B cell (primary cell): ENCODE data around the gene SHMT2. TPM values are rescaled to one million over a fixed set of nuclear protein-coding genes. Genes with fewer than 3 reads are reported as not detected.

Experiments used
- ATAC-seq: fragments of 200-7000 bp; cut with Tn5 transposase; one replicate; pipeline ENCODE4 v1.10.0; 2021; ENCODE audit warnings: low read depth, mild to moderate bottlenecking, moderate number of reproducible peaks, moderate library complexity
- CTCF ChIA-PET: fragments of 350-600 bp; sonication (Branson Sonifier 250); formaldehyde crosslinking; loops from one replicate; lab custom pipeline; 2021; ENCODE audit warnings: antibody characterized with exemption, inconsistent platforms; lab: Charles Lee
- POLR2A ChIA-PET: fragments of 350-600 bp; sonication (Branson Sonifier 250); formaldehyde crosslinking; loops from one replicate; lab custom pipeline; 2021; ENCODE audit warnings: antibody characterized with exemption; lab: Charles Lee
- DNase-seq: peaks from one replicate; pipeline ENCODE4 v3.0.0; 2013
- H2AFZ ChIP-seq: 2 replicates; pipeline ENCODE4 v1.6.1; 2012; ENCODE audit warnings: mild to moderate bottlenecking, low read depth, low read length; ENCODE audit not compliant: insufficient read depth, poor library complexity, severe bottlenecking
- H3K27ac ChIP-seq, 2 donors: 1 replicate in 1 of 2; 2 replicates in 1 of 2; pipeline ENCODE4 v1.5.1; 2012 to 2013; ENCODE audit warnings: low read length in 2 of 2, mild to moderate bottlenecking in 2 of 2, moderate library complexity in 1 of 2
- H3K27me3 ChIP-seq, 4 experiments: fragments of 200-600 bp in 1 of 4; sonication (generic) in 1 of 4; replicated peaks in 1 of 4; 1 replicate in 2 of 4; 2 replicates in 2 of 4; pipeline versions ENCODE4 v1.6.1 to v1.7.0; 2013 to 2016; ENCODE audit warnings: low read length in 3 of 4, mild to moderate bottlenecking in 2 of 4, mixed read lengths in 1 of 4, moderate library complexity in 1 of 4; ENCODE audit not compliant: insufficient read depth in 4 of 4, control insufficient read depth in 3 of 4; ENCODE audit errors: control extremely low read depth in 1 of 4
- H3K36me3 ChIP-seq, 2 experiments: replicated peaks in 1 of 2; 1 replicate in 1 of 2; 2 replicates in 1 of 2; pipeline versions ENCODE4 v1.6.1 to v1.7.1; 2013; ENCODE audit warnings: low read length in 1 of 2; ENCODE audit not compliant: insufficient read depth in 2 of 2, control insufficient read depth in 1 of 2; ENCODE audit errors: control extremely low read depth in 1 of 2, extremely low read depth in 1 of 2
- H3K4me1 ChIP-seq, 2 donors: fragments of 200-600 bp in 1 of 2; sonication (generic) in 1 of 2; 1 replicate in 1 of 2; 2 replicates in 1 of 2; pipeline versions ENCODE4 v1.5.1 to v1.6.1; 2013 to 2017; ENCODE audit warnings: low read length in 2 of 2; ENCODE audit not compliant: control insufficient read depth in 2 of 2, insufficient read depth in 2 of 2
- H3K4me2 ChIP-seq: replicated peaks from 2 replicates; pipeline ENCODE3; 2012; ENCODE audit warnings: mild to moderate bottlenecking, low read depth, low read length; ENCODE audit not compliant: poor library complexity, severe bottlenecking
- H3K4me3 ChIP-seq, 5 experiments: fragments of 200-600 bp in 1 of 5; sonication (generic) in 1 of 5; 1 replicate in 3 of 5; 2 replicates in 2 of 5; pipeline versions ENCODE4 v1.5.1 to v1.7.0; 2011 to 2016; ENCODE audit warnings: low read length in 4 of 5, mild to moderate bottlenecking in 4 of 5, low read depth in 2 of 5, control low read depth in 1 of 5, moderate library complexity in 1 of 5; ENCODE audit not compliant: insufficient read depth in 1 of 5; ENCODE audit errors: control extremely low read depth in 1 of 5, extremely low read depth in 1 of 5
- H3K79me2 ChIP-seq: fragments of 200-600 bp; sonication (generic); one replicate; pipeline ENCODE4 v1.6.0; 2016; ENCODE audit warnings: low read length; ENCODE audit not compliant: control insufficient read depth, insufficient read depth
- H3K9ac ChIP-seq: fragments of 200-600 bp; sonication (generic); 2 replicates; pipeline ENCODE4 v1.6.1; 2017; ENCODE audit warnings: mild to moderate bottlenecking, low read length, moderate library complexity
- H3K9me3 ChIP-seq, 3 donors: one replicate each; pipeline versions ENCODE4 v1.6.1 to v1.7.1; 2013; ENCODE audit warnings: low read length in 2 of 3; ENCODE audit not compliant: control insufficient read depth in 2 of 3, insufficient read depth in 1 of 3; ENCODE audit errors: control extremely low read depth in 1 of 3
- H4K20me1 ChIP-seq: 2 replicates; pipeline ENCODE4 v1.6.0; 2012; ENCODE audit warnings: mild to moderate bottlenecking, low read length; ENCODE audit not compliant: insufficient read depth, control insufficient read depth, poor library complexity, severe bottlenecking
- H3K27ac Mint-ChIP-seq: one replicate; pipeline ENCODE4 v1.8.0; 2021; ENCODE audit warnings: mixed read lengths
- H3K27me3 Mint-ChIP-seq: one replicate; pipeline ENCODE4 v1.8.0; 2021; ENCODE audit warnings: mixed read lengths
- H3K4me1 Mint-ChIP-seq: one replicate; pipeline ENCODE4 v1.8.0; 2021; ENCODE audit warnings: mixed read lengths
- H3K4me3 Mint-ChIP-seq: one replicate; pipeline ENCODE4 v1.8.0; 2021; ENCODE audit warnings: mixed read lengths
- H3K9me3 Mint-ChIP-seq: one replicate; pipeline ENCODE4 v1.8.0; 2022; ENCODE audit warnings: mixed read lengths; ENCODE audit not compliant: insufficient read depth
- CTCF ChIP-seq: fragments of 200-600 bp; IDR thresholded peaks from one replicate; pipeline ENCODE4 v1.8.0; 2022; ENCODE audit warnings: antibody characterized with exemption, mild to moderate bottlenecking
- EZH2 ChIP-seq: IDR thresholded peaks from 2 replicates; pipeline ENCODE4 v1.6.1; 2012; ENCODE audit warnings: borderline replicate concordance, low read depth, mild to moderate bottlenecking, moderate library complexity, low read length; ENCODE audit not compliant: insufficient read depth, poor library complexity, severe bottlenecking
- WGBS: methylation state at CpG from one replicate; pipeline ENCODE4 v1.1.5; 2013; ENCODE audit warnings: missing lambda C conversion rate; ENCODE audit not compliant: insufficient coverage; 5-methylcytosine and 5-hydroxymethylcytosine counted together
- intact Hi-C: fragments of 100-400 bp; cut with micrococcal nuclease; formaldehyde crosslinking; loops from one replicate; pipeline ENCODE4 v1.10.0; 2022
- polyA plus RNA-seq: library from polyadenylated mRNA; depleted of rRNA; stranded (reverse); fragments of >200 nt; gene quantifications from 2 replicates; pipeline ENCODE4 v1.2.3, GENCODE V29; 2012
- total RNA-seq, 2 donors: library from RNA; stranded (reverse); fragments of 120-200 nt in 1 of 2; gene quantifications; 1 replicate in 1 of 2; 2 replicates in 1 of 2; pipeline versions ENCODE4 v1.2.3 to v1.2.4, GENCODE V29; 2013 to 2022

SHMT2 gene
- total and polyA plus RNA-seq, 2 donors (not counting 1 experiment from before 2014, with no cell fraction given): 166 to 236 TPM

DNA sequence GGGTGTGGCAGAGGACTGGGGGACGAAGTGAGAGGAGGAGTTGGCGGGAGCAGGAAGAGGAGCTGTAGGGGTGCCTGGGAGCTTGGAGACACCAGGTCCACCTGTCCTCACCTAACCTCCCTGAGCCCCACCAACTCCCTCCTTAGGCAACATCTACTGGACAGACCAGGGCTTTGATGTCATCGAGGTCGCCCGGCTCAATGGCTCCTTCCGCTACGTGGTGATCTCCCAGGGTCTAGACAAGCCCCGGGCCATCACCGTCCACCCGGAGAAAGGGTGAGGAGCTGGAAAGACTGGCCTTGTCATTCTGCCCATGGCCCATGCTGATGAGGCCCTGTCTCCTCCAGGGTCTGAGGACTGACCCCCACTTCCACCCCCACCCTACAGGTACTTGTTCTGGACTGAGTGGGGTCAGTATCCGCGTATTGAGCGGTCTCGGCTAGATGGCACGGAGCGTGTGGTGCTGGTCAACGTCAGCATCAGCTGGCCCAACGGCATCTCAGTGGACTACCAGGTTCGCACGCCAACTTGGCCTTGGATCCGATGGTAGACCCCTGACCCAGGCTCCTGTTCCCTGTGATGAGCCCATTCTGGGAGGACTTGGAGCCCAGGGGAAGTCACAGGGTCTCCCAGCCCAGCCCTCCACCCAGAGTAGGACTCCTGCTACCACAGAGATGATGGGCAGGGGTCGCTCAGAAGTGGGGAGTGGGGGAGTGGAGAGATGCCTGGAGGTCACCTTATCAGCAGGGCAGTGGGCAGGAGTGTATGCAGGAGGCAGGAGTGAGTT lies 45.4 kb upstream of the SHMT2 start:
- Mint-ChIP-seq H3K27me3 (no peaks in the 10 kb centered on the region), H3K27ac (no peak overlapping the region), H3K4me1 (peaks cover 5% of the 10 kb centered on the region), H3K9me3 (no peaks in the 10 kb centered on the region), H3K4me3 (no peak overlapping the region)
- TF ChIP-seq EZH2 (no peak), CTCF (no peak)
- H4K20me1 ChIP-seq: no peaks in the 10 kb centered on the region
- no peaks in the 10 kb centered on the region for H3K79me2 ChIP-seq
- H3K27ac ChIP-seq: no peak overlapping the region
- no peak for ATAC-seq
- CTCF ChIA-PET: interaction anchor here (0.8 to 7.5 kb wide), 12 partner anchors 9 to 426 kb away, joined by 3 to 108 read pairs (median 6); partner anchors contain the start of gene LRP1
- no peak overlapping the region for H3K9ac ChIP-seq
- no peak overlapping the region for H3K4me2 ChIP-seq
- no peak overlapping the region for H3K4me3 ChIP-seq
- no peaks in the 10 kb centered on the region for H3K27me3 ChIP-seq
- DNase-seq: no peak
- POLR2A ChIA-PET: no interaction called here
- no peaks in the 10 kb centered on the region for H3K36me3 ChIP-seq
- H3K4me1 ChIP-seq: peaks cover 0 to 6% of the 10 kb centered on the region in 2 donors
- H3K9me3 ChIP-seq: no peaks in the 10 kb centered on the region
- intact Hi-C loops: loop anchor here (1.0 to 2.0 kb wide), 4 partner anchors 60 to 427 kb away; no protein-coding TSS in a partner anchor
- WGBS: 96% methylated on average over 19 of the region's 22 CpGs
- no peak overlapping the region for H2AFZ ChIP-seq

DNA sequence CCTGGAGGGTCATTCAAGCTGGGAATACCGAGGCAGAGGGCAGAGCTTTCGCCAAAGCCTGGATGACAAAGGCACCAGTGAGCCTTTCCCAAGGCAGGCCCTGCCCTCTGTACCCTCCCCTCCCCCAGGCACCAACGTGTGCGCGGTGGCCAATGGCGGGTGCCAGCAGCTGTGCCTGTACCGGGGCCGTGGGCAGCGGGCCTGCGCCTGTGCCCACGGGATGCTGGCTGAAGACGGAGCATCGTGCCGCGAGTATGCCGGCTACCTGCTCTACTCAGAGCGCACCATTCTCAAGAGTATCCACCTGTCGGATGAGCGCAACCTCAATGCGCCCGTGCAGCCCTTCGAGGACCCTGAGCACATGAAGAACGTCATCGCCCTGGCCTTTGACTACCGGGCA lies 44.1 kb upstream of the SHMT2 start:
- H3K4me1 ChIP-seq: peaks cover 0 to 6% of the 10 kb centered on the region in 2 donors
- no peaks in the 10 kb centered on the region for H3K79me2 ChIP-seq
- ATAC-seq (no peak), DNase-seq (no peak)
- TF ChIP-seq CTCF (no peak), EZH2 (no peak)
- H3K4me2 ChIP-seq: no peak overlapping the region
- POLR2A ChIA-PET: no interaction called here
- H3K27ac Mint-ChIP-seq: no peak overlapping the region
- no peaks in the 10 kb centered on the region for H3K27me3 Mint-ChIP-seq
- H3K9me3 Mint-ChIP-seq: no peaks in the 10 kb centered on the region
- H3K4me3 Mint-ChIP-seq: no peak overlapping the region
- no peaks in the 10 kb centered on the region for H4K20me1 ChIP-seq
- no peaks in the 10 kb centered on the region for H3K36me3 ChIP-seq
- no peak overlapping the region for H3K27ac ChIP-seq
- no peak overlapping the region for H3K4me3 ChIP-seq
- CTCF ChIA-PET: interaction anchor here (1.1 to 7.5 kb wide), 3 partner anchors 10 to 116 kb away, joined by 5 to 108 read pairs (median 9); partner anchors contain the start of gene LRP1
- intact Hi-C loops: no loop called here
- 93% methylated on average over 25 of the region's 25 CpGs for WGBS
- peaks cover 5% of the 10 kb centered on the region for H3K4me1 Mint-ChIP-seq
- no peak overlapping the region for H2AFZ ChIP-seq
- H3K27me3 ChIP-seq: no peaks in the 10 kb centered on the region
- no peak overlapping the region for H3K9ac ChIP-seq
- no peaks in the 10 kb centered on the region for H3K9me3 ChIP-seq
